AG04449 (cell line): ENCODE measurements around the gene OAS2.

Experiments
- CTCF ChIA-PET: fragments of 350-600 bp; formaldehyde crosslinking; extraction: SDS; loops from one replicate; lab custom pipeline; 2021; ENCODE audit warnings: antibody characterized with exemption; lab: Yijun Ruan, JAX
- POLR2A ChIA-PET: fragments of 400-600, 350-600 bp; formaldehyde crosslinking; extraction: SDS; loops from one replicate; lab custom pipeline; 2020; ENCODE audit warnings: antibody characterized with exemption, inconsistent platforms; lab: Yijun Ruan, JAX
- DNase-seq: peaks from one replicate; pipeline ENCODE4 v3.0.0-alpha.2; 2010; ENCODE audit warnings: low read depth, low spot score
- H3K4me3 ChIP-seq: 2 replicates; pipeline ENCODE4 v1.5.1; 2011; ENCODE audit warnings: low read depth, mild to moderate bottlenecking, control low read depth, low read length
- CTCF ChIP-seq: IDR thresholded peaks from one replicate; pipeline ENCODE4 v1.5.1; 2011; ENCODE audit warnings: mild to moderate bottlenecking, moderate library complexity, low read length, control low read depth, inconsistent platforms; ENCODE audit not compliant: insufficient read depth; ENCODE audit errors: missing control alignments

OAS2 gene

GRCh38 chr12:112962561-112962960 is 15.8 kb upstream of the OAS2 start:
- ChIA-PET CTCF (no interaction called here), POLR2A (no interaction called here)
- no peak overlapping the region for H3K4me3 ChIP-seq
- DNase-seq: no peak
- TF ChIP-seq CTCF: no peak

- no peak for DNase-seq
- POLR2A ChIA-PET: no interaction called here
- CTCF ChIA-PET: no interaction called here
- TF ChIP-seq CTCF: no peak
- no peak overlapping the region for H3K4me3 ChIP-seq
Measured at GRCh38 chr12:112963227-112963861, 15.0 kb upstream of the OAS2 start.

GRCh38 chr12:112964067-112964670 is 14.2 kb upstream of the OAS2 start:
- no peak overlapping the region for H3K4me3 ChIP-seq
- POLR2A ChIA-PET: no interaction called here
- DNase-seq: no peak
- TF ChIP-seq CTCF: no peak
- CTCF ChIA-PET: interaction anchor here (1.2 kb wide), 1 partner anchor 85 kb away, joined by 3 read pairs; no protein-coding TSS in a partner anchor

- ChIA-PET POLR2A (no interaction called here), CTCF (interaction anchor here (1.2 kb wide), 1 partner anchor 84 kb away, joined by 3 read pairs; no protein-coding TSS in a partner anchor)
- H3K4me3 ChIP-seq: no peak overlapping the region
- TF ChIP-seq CTCF: no peak
- DNase-seq: no peak
Measured at GRCh38 chr12:112964915-112965314, 13.4 kb upstream of the OAS2 start.

- TF ChIP-seq CTCF: no peak
- POLR2A ChIA-PET: no interaction called here
- no peak overlapping the region for H3K4me3 ChIP-seq
- DNase-seq: no peak
- CTCF ChIA-PET: no interaction called here
Measured at GRCh38 chr12:112965643-112966042, 12.7 kb upstream of the OAS2 start.

GRCh38 chr12:112967306-112967705 is 11.0 kb upstream of the OAS2 start:
- H3K4me3 ChIP-seq: no peak overlapping the region
- TF ChIP-seq CTCF: no peak
- POLR2A ChIA-PET: no interaction called here
- CTCF ChIA-PET: no interaction called here
- DNase-seq: no peak
